ENCODE data around the gene ZBTB37. TPM values are rescaled to one million over a fixed set of nuclear protein-coding genes. Genes with fewer than 3 reads are reported as not detected.

Gene ZBTB37
- total RNA-seq, 1 experiment from 2014 or later = 12.0 TPM

DNA sequence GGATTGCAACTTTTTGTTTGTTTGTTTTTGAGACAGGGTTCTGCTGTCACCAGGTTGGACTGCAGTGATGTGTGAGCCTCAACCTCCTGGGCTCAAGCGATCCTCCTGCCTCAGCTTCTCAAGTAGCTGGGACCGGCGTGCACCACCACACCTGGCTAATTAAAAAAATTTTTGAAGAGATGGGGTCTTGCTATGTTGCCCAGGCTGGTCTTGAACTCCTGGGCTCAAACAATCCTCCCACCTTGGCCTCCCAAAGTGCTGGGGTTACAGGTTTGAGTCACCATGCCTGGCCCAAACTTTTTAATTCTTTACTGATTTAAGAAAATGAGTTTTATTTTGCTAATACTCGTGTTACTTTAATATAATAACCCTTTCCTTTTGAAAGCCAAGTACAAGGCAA is 80.4 kb downstream of the ZBTB37 start:
- H3K23ac ChIP-seq (ENCODE audit: insufficient read length, low read depth, low read length) = no peak overlapping the region
- no peaks in the 10 kb centered on the region for H3K27me3 Mint-ChIP-seq (ENCODE audit: low read depth)

More for the DNA sequence above, 80.4 kb downstream of the ZBTB37 start:
- Histone ChIP-seq H4K91ac (ENCODE audit: insufficient read length, low read depth, low read length) (no peak overlapping the region), H2AFZ (ENCODE audit: low read length) (no peak overlapping the region), H4K5ac (ENCODE audit: insufficient read length, low read depth, low read length) (no peak overlapping the region), H2BK120ac (ENCODE audit: low read depth, low read length, poor library complexity, severe bottlenecking) (no peak overlapping the region), H3K56ac (ENCODE audit: insufficient read length, low read depth, low read length) (no peak overlapping the region), H3K14ac (ENCODE audit: insufficient read depth, low read length) (no peak overlapping the region), H3K4me1 (ENCODE audit: insufficient read depth, low read length) (no peaks in the 10 kb centered on the region), H2AK5ac (ENCODE audit: insufficient read length, low read length) (no peak overlapping the region), H3K23me2 (ENCODE audit: insufficient read length, low read depth, low read length, poor library complexity, severe bottlenecking) (no peaks in the 10 kb centered on the region), H2BK5ac (ENCODE audit: insufficient read length, low read length) (no peak overlapping the region), H2BK15ac (ENCODE audit: low read depth, low read length) (no peak overlapping the region), H2BK12ac (ENCODE audit: insufficient read length, low read depth, low read length) (no peak overlapping the region), H4K20me1 (ENCODE audit: control insufficient read depth, insufficient read depth, insufficient read length) (no peaks in the 10 kb centered on the region), H3K4ac (ENCODE audit: low read depth, low read length) (no peak overlapping the region), H3K18ac (ENCODE audit: insufficient read length, low read depth, low read length) (no peak overlapping the region), H3K27ac (ENCODE audit: insufficient read length, low read depth, low read length) (no peak overlapping the region), H3K27me3 (ENCODE audit: insufficient read depth, low read length) (no peaks in the 10 kb centered on the region), H3K79me2 (ENCODE audit: insufficient read depth, low read length) (no peaks in the 10 kb centered on the region), H3K9ac (ENCODE audit: extremely low read depth, insufficient read length, low read length) (no peak overlapping the region), H3K9me3 (ENCODE audit: control insufficient read depth, low read depth, low read length) (no peaks in the 10 kb centered on the region), H4K8ac (replicated peaks; ENCODE audit: insufficient read length, low read depth, low read length) (no peak overlapping the region), H3K79me1 (ENCODE audit: insufficient read depth, low read depth, low read length, poor library complexity, severe bottlenecking) (no peaks in the 10 kb centered on the region), H3T11ph (ENCODE audit: low read length) (no peak overlapping the region), H3K4me2 (ENCODE audit: insufficient read depth, insufficient read length, low read length) (no peak overlapping the region), H2BK20ac (ENCODE audit: low read depth, low read length, poor library complexity, severe bottlenecking) (no peak overlapping the region)
- TF ChIP-seq, protein P1, sequence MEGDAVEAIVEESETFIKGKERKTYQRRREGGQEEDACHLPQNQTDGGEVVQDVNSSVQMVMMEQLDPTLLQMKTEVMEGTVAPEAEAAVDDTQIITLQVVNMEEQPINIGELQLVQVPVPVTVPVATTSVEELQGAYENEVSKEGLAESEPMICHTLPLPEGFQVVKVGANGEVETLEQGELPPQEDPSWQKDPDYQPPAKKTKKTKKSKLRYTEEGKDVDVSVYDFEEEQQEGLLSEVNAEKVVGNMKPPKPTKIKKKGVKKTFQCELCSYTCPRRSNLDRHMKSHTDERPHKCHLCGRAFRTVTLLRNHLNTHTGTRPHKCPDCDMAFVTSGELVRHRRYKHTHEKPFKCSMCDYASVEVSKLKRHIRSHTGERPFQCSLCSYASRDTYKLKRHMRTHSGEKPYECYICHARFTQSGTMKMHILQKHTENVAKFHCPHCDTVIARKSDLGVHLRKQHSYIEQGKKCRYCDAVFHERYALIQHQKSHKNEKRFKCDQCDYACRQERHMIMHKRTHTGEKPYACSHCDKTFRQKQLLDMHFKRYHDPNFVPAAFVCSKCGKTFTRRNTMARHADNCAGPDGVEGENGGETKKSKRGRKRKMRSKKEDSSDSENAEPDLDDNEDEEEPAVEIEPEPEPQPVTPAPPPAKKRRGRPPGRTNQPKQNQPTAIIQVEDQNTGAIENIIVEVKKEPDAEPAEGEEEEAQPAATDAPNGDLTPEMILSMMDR (conservative IDR thresholded peaks at IDR 0.05) = no peak
- Mint-ChIP-seq H3K4me1 (no peaks in the 10 kb centered on the region), H3K36me3 (ENCODE audit: insufficient read depth in 1 of 3, low read depth in 3 of 3) (peaks cover 14 to 77% (median 73%) of the 10 kb centered on the region in 3 experiments; a peak in 6 of 7 replicates), H3K4me3 (no peak overlapping the region), H3K9me3 (no peaks in the 10 kb centered on the region), H3K27ac (no peak overlapping the region)
- no CpG with 5 or more reads among the region's 4 CpGs for WGBS (ENCODE audit: extremely low coverage, insufficient read length, low lambda C conversion rate)
- no peak for DNase-seq

Other genes starting within 250 kb of the ZBTB37 start
- not detected in 2 replicates for gene TEX50, start 233.0 kb upstream of the ZBTB37 start, total RNA-seq (2021)
- 0.31 and 0.44 TPM in 2 replicates for gene ANKRD45, start 198.5 kb upstream of the ZBTB37 start, total RNA-seq (2021)
- gene KLHL20, start 153.4 kb upstream of the ZBTB37 start, total RNA-seq (2021) = 12.2 and 13.4 TPM in 2 replicates
- gene DARS2, start 43.7 kb upstream of the ZBTB37 start, total RNA-seq (2021) = 35.0 and 35.5 TPM in 2 replicates
- 14.4 and 16.9 TPM in 2 replicates for gene CENPL, start 43.5 kb upstream of the ZBTB37 start, total RNA-seq (2021)
- gene GAS5, start 391 bp upstream of the ZBTB37 start, total RNA-seq (2021) = 677 and 690 TPM in 2 replicates
- not detected in 2 replicates for gene SERPINC1, start 48.9 kb downstream of the ZBTB37 start, total RNA-seq (2021)
- 33.3 and 36.1 TPM in 2 replicates for gene RC3H1, start 154.0 kb downstream of the ZBTB37 start, total RNA-seq (2021)